HG03432 (cell line): ENCODE results near the gene IGLL5.
"Not testable (repeated sequence)": the region's sequence is repeated elsewhere in the genome, so short reads cannot be mapped to it uniquely, and the experiment has no call there.

Experiments used
- ATAC-seq: cut with Tn5 transposase; IDR thresholded peaks from one replicate; pipeline ENCODE4 v1.9.1; 2021; ENCODE audit warnings: mild to moderate bottlenecking, moderate library complexity; ENCODE audit not compliant: unreplicated experiment

IGLL5 gene

GRCh38 chr22:22899342-22900080 is 11.9 kb downstream of the IGLL5 start:
- not testable (repeated sequence) for ATAC-seq

- ATAC-seq, result not testable (repeated sequence)
These were observed 13.1 kb downstream of the IGLL5 start for GRCh38 chr22:22900527-22901205.

GRCh38 chr22:22901578-22902218 is 14.1 kb downstream of the IGLL5 start:
- no peak for ATAC-seq

- no peak for ATAC-seq
These were observed 14.8 kb downstream of the IGLL5 start for GRCh38 chr22:22902247-22903001.

GRCh38 chr22:22903355-22903777 is 15.8 kb downstream of the IGLL5 start:
- no peak for ATAC-seq

- not testable (repeated sequence) for ATAC-seq
These were observed 16.2 kb downstream of the IGLL5 start for GRCh38 chr22:22903781-22904192.

GRCh38 chr22:22904736-22905135 is 17.1 kb downstream of the IGLL5 start:
- not testable (repeated sequence) for ATAC-seq

- ATAC-seq, result not testable (repeated sequence)
These were observed 18.8 kb downstream of the IGLL5 start for GRCh38 chr22:22906391-22906790.

- no peak for ATAC-seq
These were observed 19.4 kb downstream of the IGLL5 start for GRCh38 chr22:22906907-22907550.

GRCh38 chr22:22907551-22908494 is 20.2 kb downstream of the IGLL5 start:
- ATAC-seq, result no peak

GRCh38 chr22:22908495-22908861 is 20.9 kb downstream of the IGLL5 start:
- ATAC-seq, result no peak

- no peak for ATAC-seq
These were observed 21.5 kb downstream of the IGLL5 start for GRCh38 chr22:22908941-22909604.

GRCh38 chr22:22909605-22910271 is 22.1 kb downstream of the IGLL5 start:
- no peak for ATAC-seq

GRCh38 chr22:22910272-22911240 is 22.9 kb downstream of the IGLL5 start:
- no peak for ATAC-seq

GRCh38 chr22:22911327-22912134 is 23.9 kb downstream of the IGLL5 start:
- ATAC-seq, result no peak
